ENCODE data around the gene FAN1. TPM values are rescaled to one million over a fixed set of nuclear protein-coding genes. Genes with fewer than 3 reads are reported as not detected.
A peak's percentile ranks its signal among the peaks of the same experiment; 100 is the strongest.

Gene FAN1
- total and polyA plus RNA-seq, 2 of the 13 experiments (the other 11 are each of a cell fraction or from before 2014, with no cell fraction given), result 10.8 to 20.1 TPM

DNA sequence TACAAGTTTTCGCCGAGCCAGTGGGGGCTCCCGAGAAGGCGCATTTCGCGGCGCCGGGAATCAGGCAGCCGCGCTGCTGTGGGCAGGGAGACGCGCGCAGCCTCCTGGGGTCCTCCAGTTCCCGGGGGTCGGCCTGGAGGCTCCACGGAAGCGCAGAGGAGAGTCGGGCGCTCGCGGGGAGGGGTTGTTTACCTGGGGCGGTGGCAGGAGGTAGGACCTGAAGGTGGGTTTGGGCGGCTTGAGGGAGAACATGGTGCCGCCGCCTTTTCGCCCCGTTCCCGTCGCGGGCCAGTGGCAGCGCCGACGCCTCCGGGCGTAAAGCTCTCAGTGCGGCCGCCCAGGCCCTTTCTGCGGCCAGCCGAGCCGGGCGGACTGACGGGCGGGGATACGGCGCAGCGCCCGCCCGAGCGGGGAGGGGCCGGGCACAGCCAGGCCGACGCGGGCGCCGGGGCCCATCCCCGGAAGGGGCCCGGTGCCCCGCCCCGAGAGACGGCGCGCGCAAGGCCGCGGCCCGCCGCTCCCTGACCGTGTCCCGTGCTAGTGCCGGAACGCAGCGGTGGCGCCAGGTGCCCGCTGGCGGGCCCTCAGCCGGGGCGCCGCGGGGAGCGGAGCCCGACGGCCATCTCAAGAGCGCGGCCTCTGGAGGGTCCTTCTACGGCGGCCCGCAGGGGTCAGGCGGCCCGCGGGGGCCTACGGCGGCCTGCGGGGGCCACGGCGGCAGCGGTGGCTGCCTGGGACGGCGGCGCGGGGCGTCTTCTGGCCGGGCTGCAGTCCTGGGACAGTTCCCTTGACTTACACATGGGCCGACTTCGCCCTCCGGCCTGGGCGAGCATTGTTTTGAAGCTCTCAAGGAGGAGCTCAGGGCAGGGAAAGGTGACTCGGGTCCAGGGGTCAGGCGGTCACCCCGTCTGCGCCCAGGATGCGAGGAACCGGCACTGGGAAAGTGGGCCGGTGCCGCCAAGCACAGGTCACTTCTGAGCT, 87.8 kb downstream of the FAN1 start, which contains the start of gene MTMR10 (continued):
- TF ChIP-seq, protein P1, sequence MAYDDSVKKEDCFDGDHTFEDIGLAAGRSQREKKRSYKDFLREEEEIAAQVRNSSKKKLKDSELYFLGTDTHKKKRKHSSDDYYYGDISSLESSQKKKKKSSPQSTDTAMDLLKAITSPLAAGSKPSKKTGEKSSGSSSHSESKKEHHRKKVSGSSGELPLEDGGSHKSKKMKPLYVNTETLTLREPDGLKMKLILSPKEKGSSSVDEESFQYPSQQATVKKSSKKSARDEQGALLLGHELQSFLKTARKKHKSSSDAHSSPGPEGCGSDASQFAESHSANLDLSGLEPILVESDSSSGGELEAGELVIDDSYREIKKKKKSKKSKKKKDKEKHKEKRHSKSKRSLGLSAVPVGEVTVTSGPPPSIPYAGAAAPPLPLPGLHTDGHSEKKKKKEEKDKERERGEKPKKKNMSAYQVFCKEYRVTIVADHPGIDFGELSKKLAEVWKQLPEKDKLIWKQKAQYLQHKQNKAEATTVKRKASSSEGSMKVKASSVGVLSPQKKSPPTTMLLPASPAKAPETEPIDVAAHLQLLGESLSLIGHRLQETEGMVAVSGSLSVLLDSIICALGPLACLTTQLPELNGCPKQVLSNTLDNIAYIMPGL (CRISPR knock-in tag; IDR thresholded peaks at IDR 0.05; ENCODE audit: borderline replicate concordance in 1 of 2, low read depth in 1 of 2), result peak in 1 of 2 experiments; percentile 79; a peak in 3 of 4 replicates
- TF ChIP-seq CHD2 (IDR thresholded peaks at IDR 0.05; ENCODE audit: low read depth, low read length), result no peak
- 0 out of 2 replicates have a peak, but pooled peaks have one; percentile 9 for TF ChIP-seq ZNF331 (CRISPR knock-in tag; IDR thresholded peaks at IDR 0.05)
- TF ChIP-seq HOXA5 (CRISPR knock-in tag; IDR thresholded peaks at IDR 0.05), result peak; percentile 67; the same call in 1 of the 2 replicates
- peak; percentile 58; the same call in 1 of the 2 replicates for TF ChIP-seq ISL2 (CRISPR knock-in tag; IDR thresholded peaks at IDR 0.05)
- TF ChIP-seq, protein P2, sequence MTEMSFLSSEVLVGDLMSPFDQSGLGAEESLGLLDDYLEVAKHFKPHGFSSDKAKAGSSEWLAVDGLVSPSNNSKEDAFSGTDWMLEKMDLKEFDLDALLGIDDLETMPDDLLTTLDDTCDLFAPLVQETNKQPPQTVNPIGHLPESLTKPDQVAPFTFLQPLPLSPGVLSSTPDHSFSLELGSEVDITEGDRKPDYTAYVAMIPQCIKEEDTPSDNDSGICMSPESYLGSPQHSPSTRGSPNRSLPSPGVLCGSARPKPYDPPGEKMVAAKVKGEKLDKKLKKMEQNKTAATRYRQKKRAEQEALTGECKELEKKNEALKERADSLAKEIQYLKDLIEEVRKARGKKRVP (CRISPR knock-in tag; IDR thresholded peaks at IDR 0.05), result no peak
- no peak for TF ChIP-seq ZNF44 (CRISPR knock-in tag; IDR thresholded peaks at IDR 0.05)
- TF ChIP-seq CCDC6 (CRISPR knock-in tag; IDR thresholded peaks at IDR 0.05), result peak; percentile 66; the same call in 1 of the 2 replicates
- no peak for TF ChIP-seq ZKSCAN8 (CRISPR knock-in tag; IDR thresholded peaks at IDR 0.05; ENCODE audit: borderline replicate concordance)
- TF ChIP-seq, protein P3, sequence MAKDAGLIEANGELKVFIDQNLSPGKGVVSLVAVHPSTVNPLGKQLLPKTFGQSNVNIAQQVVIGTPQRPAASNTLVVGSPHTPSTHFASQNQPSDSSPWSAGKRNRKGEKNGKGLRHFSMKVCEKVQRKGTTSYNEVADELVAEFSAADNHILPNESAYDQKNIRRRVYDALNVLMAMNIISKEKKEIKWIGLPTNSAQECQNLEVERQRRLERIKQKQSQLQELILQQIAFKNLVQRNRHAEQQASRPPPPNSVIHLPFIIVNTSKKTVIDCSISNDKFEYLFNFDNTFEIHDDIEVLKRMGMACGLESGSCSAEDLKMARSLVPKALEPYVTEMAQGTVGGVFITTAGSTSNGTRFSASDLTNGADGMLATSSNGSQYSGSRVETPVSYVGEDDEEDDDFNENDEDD (CRISPR knock-in tag; IDR thresholded peaks at IDR 0.05; ENCODE audit: borderline replicate concordance), result no peak; the same call in 1 of the 2 replicates
- 0 out of 2 replicates have a peak, but pooled peaks have one; percentile 31 for TF ChIP-seq PHF20 (CRISPR knock-in tag; IDR thresholded peaks at IDR 0.05)
- TF ChIP-seq, protein P4, sequence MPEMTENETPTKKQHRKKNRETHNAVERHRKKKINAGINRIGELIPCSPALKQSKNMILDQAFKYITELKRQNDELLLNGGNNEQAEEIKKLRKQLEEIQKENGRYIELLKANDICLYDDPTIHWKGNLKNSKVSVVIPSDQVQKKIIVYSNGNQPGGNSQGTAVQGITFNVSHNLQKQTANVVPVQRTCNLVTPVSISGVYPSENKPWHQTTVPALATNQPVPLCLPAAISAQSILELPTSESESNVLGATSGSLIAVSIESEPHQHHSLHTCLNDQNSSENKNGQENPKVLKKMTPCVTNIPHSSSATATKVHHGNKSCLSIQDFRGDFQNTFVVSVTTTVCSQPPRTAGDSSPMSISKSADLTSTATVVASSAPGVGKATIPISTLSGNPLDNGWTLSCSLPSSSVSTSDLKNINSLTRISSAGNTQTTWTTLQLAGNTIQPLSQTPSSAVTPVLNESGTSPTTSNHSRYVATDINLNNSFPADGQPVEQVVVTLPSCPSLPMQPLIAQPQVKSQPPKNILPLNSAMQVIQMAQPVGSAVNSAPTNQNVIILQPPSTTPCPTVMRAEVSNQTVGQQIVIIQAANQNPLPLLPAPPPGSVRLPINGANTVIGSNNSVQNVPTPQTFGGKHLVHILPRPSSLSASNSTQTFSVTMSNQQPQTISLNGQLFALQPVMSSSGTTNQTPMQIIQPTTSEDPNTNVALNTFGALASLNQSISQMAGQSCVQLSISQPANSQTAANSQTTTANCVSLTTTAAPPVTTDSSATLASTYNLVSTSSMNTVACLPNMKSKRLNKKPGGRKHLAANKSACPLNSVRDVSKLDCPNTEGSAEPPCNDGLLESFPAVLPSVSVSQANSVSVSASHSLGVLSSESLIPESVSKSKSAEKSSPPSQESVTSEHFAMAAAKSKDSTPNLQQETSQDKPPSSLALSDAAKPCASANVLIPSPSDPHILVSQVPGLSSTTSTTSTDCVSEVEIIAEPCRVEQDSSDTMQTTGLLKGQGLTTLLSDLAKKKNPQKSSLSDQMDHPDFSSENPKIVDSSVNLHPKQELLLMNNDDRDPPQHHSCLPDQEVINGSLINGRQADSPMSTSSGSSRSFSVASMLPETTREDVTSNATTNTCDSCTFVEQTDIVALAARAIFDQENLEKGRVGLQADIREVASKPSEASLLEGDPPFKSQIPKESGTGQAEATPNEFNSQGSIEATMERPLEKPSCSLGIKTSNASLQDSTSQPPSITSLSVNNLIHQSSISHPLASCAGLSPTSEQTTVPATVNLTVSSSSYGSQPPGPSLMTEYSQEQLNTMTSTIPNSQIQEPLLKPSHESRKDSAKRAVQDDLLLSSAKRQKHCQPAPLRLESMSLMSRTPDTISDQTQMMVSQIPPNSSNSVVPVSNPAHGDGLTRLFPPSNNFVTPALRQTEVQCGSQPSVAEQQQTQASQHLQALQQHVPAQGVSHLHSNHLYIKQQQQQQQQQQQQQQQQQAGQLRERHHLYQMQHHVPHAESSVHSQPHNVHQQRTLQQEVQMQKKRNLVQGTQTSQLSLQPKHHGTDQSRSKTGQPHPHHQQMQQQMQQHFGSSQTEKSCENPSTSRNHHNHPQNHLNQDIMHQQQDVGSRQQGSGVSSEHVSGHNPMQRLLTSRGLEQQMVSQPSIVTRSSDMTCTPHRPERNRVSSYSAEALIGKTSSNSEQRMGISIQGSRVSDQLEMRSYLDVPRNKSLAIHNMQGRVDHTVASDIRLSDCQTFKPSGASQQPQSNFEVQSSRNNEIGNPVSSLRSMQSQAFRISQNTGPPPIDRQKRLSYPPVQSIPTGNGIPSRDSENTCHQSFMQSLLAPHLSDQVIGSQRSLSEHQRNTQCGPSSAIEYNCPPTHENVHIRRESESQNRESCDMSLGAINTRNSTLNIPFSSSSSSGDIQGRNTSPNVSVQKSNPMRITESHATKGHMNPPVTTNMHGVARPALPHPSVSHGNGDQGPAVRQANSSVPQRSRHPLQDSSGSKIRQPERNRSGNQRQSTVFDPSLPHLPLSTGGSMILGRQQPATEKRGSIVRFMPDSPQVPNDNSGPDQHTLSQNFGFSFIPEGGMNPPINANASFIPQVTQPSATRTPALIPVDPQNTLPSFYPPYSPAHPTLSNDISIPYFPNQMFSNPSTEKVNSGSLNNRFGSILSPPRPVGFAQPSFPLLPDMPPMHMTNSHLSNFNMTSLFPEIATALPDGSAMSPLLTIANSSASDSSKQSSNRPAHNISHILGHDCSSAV (CRISPR knock-in tag; IDR thresholded peaks at IDR 0.05; ENCODE audit: borderline replicate concordance), result 0 out of 2 replicates have a peak, but pooled peaks have one; percentile 41
- peak; percentile 62 for TF ChIP-seq SRSF1 (optimal IDR thresholded peaks at IDR 0.05; ENCODE audit: low read depth, low read length)
